HG02759 (cell line): ENCODE results near the gene OR8U1.
"Not testable (repeated sequence)": the region's sequence is repeated elsewhere in the genome, so short reads cannot be mapped to it uniquely, and the experiment has no call there.

Experiments used
- ATAC-seq: cut with Tn5 transposase; IDR thresholded peaks from one replicate; pipeline ENCODE4 v1.9.1; 2021; ENCODE audit warnings: mild to moderate bottlenecking, moderate library complexity; ENCODE audit not compliant: unreplicated experiment

Gene OR8U1

GRCh38 chr11:56375324-56375723 is at the start of gene OR8U1:
Gene OR8U1, plus strand, starts transcription at chr11:56375624. Its CDS starts 0 bp downstream, at chr11:56375624.
- no peak for ATAC-seq

- ATAC-seq: no peak
Measured at GRCh38 chr11:56331861-56332491, 43.4 kb upstream of the OR8U1 start.

- no peak for ATAC-seq
Measured at GRCh38 chr11:56333156-56333555, 42.3 kb upstream of the OR8U1 start.

GRCh38 chr11:56340289-56340688 is 35.1 kb upstream of the OR8U1 start:
- ATAC-seq: no peak

- no peak for ATAC-seq
Measured at GRCh38 chr11:56345739-56346138, 29.7 kb upstream of the OR8U1 start, which contains the start of gene OR8K1. Gene OR8K1, plus strand, starts transcription at chr11:56346039. Its CDS starts 0 bp downstream, at chr11:56346039.

- no peak for ATAC-seq
Measured at GRCh38 chr11:56353991-56354390, 21.4 kb upstream of the OR8U1 start, which contains the start of gene OR8J1. Gene OR8J1, plus strand, starts transcription at chr11:56354291. Its CDS starts 5,956 bp downstream, at chr11:56360247.

GRCh38 chr11:56380120-56380519 is 4.7 kb downstream of the OR8U1 start:
- ATAC-seq: no peak

- ATAC-seq: no peak
Measured at GRCh38 chr11:56394381-56394780, 19.0 kb downstream of the OR8U1 start.

- no peak for ATAC-seq
Measured at GRCh38 chr11:56396047-56396446, 20.6 kb downstream of the OR8U1 start.

- not testable (repeated sequence) for ATAC-seq
Measured at GRCh38 chr11:56401858-56402461, 26.5 kb downstream of the OR8U1 start.

- ATAC-seq: no peak
Measured at GRCh38 chr11:56404393-56404792, 29.0 kb downstream of the OR8U1 start.

GRCh38 chr11:56410801-56411200 is 35.4 kb downstream of the OR8U1 start:
- no peak for ATAC-seq

GRCh38 chr11:56412396-56412795 is 37.0 kb downstream of the OR8U1 start, which contains the start of gene OR5AL1:
Gene OR5AL1, plus strand, starts transcription at chr11:56412696.
- ATAC-seq: no peak
